Sigmoid colon (tissue), 4 donors: Measurements from ENCODE around the gene MRPS31.

Experiments used
- EP300 ChIP-seq, 4 donors: sonication (generic); formaldehyde crosslinking; IDR thresholded peaks; one replicate each; pipeline ENCODE4 v1.6.1; 2017; ENCODE audit warnings: antibody characterized with exemption in 4 of 4
- POLR2A ChIP-seq, 2 donors: fragments of 450-650 bp; IDR thresholded peaks; one replicate each; pipeline ENCODE4 v1.6.1; 2016; ENCODE audit warnings: antibody characterized with exemption in 2 of 2, mild to moderate bottlenecking in 2 of 2, moderate library complexity in 2 of 2
- POLR2AphosphoS5 ChIP-seq, 4 donors: sonication (generic); formaldehyde crosslinking; IDR thresholded peaks; one replicate each; pipeline ENCODE4 v1.6.1; 2017; ENCODE audit warnings: antibody characterized with exemption in 4 of 4
- TF ChIP-seq, protein P1 (sequence below), 4 experiments: fragments of 450-650 bp in 3 of 4; fragments of 200-600 bp in 1 of 4; IDR thresholded peaks; one replicate each; pipeline ENCODE4 v1.5.1; 2016 to 2019; ENCODE audit warnings: antibody characterized with exemption in 4 of 4, mild to moderate bottlenecking in 3 of 4, moderate library complexity in 2 of 4

DNA sequence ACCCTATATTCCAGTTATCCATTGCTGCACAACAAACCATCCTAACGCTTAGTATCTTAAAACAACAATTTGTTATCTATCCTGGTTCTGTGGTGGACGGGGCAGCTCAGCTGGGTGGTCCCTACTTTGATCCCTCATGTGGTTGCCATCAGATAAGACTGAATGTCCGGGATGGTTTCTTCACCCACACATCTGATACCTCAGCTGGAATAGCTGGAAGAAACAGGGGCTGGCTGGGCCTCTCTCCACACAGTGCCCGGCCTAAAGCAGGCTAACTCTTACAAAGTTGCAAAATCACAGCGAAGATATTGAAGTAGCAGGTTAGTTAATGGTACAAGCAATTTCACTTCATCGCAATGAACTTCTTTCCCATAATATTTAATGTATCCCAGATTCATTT, 3.7 kb upstream of the MRPS31 start:
- TF ChIP-seq, protein P1, sequence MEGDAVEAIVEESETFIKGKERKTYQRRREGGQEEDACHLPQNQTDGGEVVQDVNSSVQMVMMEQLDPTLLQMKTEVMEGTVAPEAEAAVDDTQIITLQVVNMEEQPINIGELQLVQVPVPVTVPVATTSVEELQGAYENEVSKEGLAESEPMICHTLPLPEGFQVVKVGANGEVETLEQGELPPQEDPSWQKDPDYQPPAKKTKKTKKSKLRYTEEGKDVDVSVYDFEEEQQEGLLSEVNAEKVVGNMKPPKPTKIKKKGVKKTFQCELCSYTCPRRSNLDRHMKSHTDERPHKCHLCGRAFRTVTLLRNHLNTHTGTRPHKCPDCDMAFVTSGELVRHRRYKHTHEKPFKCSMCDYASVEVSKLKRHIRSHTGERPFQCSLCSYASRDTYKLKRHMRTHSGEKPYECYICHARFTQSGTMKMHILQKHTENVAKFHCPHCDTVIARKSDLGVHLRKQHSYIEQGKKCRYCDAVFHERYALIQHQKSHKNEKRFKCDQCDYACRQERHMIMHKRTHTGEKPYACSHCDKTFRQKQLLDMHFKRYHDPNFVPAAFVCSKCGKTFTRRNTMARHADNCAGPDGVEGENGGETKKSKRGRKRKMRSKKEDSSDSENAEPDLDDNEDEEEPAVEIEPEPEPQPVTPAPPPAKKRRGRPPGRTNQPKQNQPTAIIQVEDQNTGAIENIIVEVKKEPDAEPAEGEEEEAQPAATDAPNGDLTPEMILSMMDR (IDR thresholded peaks at IDR 0.05): no peak
- TF ChIP-seq POLR2A (IDR thresholded peaks at IDR 0.05): no peak
- no peak for TF ChIP-seq EP300 (IDR thresholded peaks at IDR 0.05)
- no peak for TF ChIP-seq POLR2AphosphoS5 (IDR thresholded peaks at IDR 0.05)
